ENCODE measurements around the gene ABCF1.

DNA sequence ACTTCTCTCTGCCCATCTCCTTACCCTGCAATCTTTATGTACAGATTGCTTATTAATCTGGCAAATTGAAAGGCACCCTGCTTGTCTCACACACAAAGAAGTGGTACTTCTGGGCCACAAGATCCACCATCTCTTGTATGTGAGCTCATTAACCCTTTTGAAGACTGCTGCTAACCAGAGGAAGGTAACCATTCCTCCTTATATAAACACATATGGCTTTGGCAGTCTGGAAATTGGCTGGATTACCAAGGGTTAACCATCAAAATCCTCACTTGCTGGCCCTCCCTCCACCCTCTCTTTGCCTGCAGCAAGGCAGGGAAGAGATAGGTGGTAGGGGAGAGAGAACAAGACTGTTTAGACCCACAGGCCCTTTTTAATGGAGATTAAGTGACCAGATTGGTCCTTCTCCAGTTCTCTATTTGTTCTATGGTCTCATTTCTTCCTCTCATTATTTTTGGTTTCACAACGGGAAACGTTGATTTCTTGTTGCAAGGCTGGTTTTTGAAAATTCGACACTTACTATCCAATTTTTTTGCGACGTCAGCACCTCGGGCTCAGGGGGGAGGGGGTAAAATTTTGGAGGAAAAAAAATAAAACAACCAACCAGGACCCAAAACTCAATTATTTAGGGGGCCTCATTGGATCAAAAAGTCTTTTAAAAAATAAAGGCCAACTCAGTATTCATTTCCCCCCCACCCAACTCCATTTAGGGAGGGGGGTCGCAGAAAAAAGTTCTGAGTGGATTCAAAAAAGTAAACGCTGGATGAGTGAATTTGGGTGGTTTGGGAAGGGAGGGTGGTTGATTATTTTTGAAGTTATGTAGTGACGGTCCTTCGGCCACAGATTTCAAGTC, 44.9 kb downstream of the ABCF1 start:
- TF ChIP-seq, protein P1, sequence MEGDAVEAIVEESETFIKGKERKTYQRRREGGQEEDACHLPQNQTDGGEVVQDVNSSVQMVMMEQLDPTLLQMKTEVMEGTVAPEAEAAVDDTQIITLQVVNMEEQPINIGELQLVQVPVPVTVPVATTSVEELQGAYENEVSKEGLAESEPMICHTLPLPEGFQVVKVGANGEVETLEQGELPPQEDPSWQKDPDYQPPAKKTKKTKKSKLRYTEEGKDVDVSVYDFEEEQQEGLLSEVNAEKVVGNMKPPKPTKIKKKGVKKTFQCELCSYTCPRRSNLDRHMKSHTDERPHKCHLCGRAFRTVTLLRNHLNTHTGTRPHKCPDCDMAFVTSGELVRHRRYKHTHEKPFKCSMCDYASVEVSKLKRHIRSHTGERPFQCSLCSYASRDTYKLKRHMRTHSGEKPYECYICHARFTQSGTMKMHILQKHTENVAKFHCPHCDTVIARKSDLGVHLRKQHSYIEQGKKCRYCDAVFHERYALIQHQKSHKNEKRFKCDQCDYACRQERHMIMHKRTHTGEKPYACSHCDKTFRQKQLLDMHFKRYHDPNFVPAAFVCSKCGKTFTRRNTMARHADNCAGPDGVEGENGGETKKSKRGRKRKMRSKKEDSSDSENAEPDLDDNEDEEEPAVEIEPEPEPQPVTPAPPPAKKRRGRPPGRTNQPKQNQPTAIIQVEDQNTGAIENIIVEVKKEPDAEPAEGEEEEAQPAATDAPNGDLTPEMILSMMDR (conservative IDR thresholded peaks at IDR 0.05 in 1 of 2, IDR thresholded peaks at IDR 0.05 in 1 of 2; ENCODE audit: low read depth in 1 of 2, low read length in 2 of 2): no peak
- no peak for TF ChIP-seq EZH2 (IDR thresholded peaks at IDR 0.05; ENCODE audit: low read length, missing control alignments)
